Motor neuron (in vitro differentiated cells): ENCODE results near the gene DOK5. TPM values are rescaled to one million over a fixed set of nuclear protein-coding genes. Genes with fewer than 3 reads are reported as not detected.

Experiments used
- ATAC-seq, 8 experiments: fragments of 200-7000 bp; cut with Tn5 transposase; replicated peaks in 6 of 8; 2 replicates each; pipeline ENCODE4 v1.8.0; 2021; ENCODE audit warnings: mild to moderate bottlenecking in 8 of 8, moderate library complexity in 8 of 8
- H3K27ac ChIP-seq, 2 donors: fragments of 250-450 bp; sonication (Bioruptor Pico); 2 replicates each; pipeline ENCODE4 v1.9.0; 2021; ENCODE audit warnings: antibody characterized with exemption in 2 of 2, mild to moderate bottlenecking in 2 of 2, moderate library complexity in 1 of 2
- H3K4me1 ChIP-seq, 2 donors: fragments of 250-450 bp; sonication (Bioruptor Pico); replicated peaks in 1 of 2; 2 replicates each; pipeline ENCODE4 v1.6.1; 2021; ENCODE audit warnings: antibody characterized with exemption in 2 of 2, mild to moderate bottlenecking in 2 of 2, moderate library complexity in 1 of 2
- H3K4me3 ChIP-seq, 5 donors: fragments of 250-450 bp; sonication (Bioruptor Pico); 2 replicates each; pipeline ENCODE4 v1.9.0; 2021; ENCODE audit warnings: antibody characterized with exemption in 5 of 5, mild to moderate bottlenecking in 5 of 5, moderate library complexity in 4 of 5
- WGBS, 10 experiments: fragments of 450-650 bp; shearing (Covaris generic); methylation state at CpG; one replicate each; pipeline ENCODE4 v1.0.0; 2022; 5-methylcytosine and 5-hydroxymethylcytosine counted together
- in situ Hi-C, 9 experiments: fragments of 400-800 bp; cut with MboI; loops; one replicate each; pipeline ENCODE4 v1.15.0; 2021; ENCODE audit warnings: low sequenced_read_pairs in 9 of 9, low pct_unique_long_range_greater_than_20kb in 2 of 9; ENCODE audit not compliant: unreplicated experiment in 9 of 9
- total RNA-seq, 8 experiments: library from RNA; unstranded; fragments of 300-600 nt; gene quantifications; 2 replicates each; pipeline versions ENCODE4 v1.2.3 to v1.2.4, GENCODE V29; 2022

DOK5 gene
- total RNA-seq, 8 experiments from 2014 or later = 0.31 to 92.8 (median 32.9) TPM

DNA sequence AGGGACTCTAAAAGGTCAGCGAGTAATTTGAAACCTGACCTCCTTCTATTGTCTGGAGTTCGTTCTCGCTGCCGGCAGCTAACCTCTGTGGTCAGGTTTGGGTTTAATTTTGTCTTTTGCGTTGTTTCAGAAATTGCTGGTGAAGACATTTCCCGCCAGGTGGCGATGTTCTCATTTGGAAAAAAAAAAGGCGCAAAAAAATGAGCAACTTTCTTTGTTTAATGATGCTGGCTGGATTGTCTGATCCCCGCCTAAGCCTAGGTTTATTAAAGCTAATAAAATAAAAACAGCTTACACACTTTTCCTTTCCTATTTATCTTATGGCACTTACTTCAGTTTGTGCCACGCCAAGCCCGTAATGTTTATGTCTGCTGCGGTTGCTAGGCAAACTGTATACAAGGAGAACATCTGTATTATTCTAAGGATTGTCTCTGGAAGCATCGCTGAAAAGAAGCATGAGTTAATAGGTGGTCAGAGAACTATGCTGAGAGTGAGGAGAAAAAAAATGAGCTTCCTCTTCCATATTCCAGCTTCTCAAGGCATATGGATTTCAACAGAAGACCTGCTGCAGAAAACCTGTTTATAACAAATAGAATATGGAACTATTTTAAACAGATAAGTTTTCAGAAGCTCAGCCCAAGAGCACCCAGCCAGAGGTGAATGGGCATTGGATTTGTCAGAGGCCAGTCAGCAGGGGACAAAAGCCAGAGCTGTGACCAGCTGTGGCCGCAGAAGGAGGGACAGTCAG is 205.7 kb downstream of the DOK5 start:
- ATAC-seq = peak in 3 of 8 experiments; percentile 38 to 64 (median 45)
- peaks cover 0 to 14% of the 10 kb centered on the region in 2 donors for H3K4me1 ChIP-seq
- H3K27ac ChIP-seq = no peak overlapping the region
- H3K4me3 ChIP-seq = no peak overlapping the region
- in situ Hi-C loops = loop anchor here in 2 of 9 experiments (25.0 kb wide), 2 partner anchors 106 to 1481 kb away; no protein-coding TSS in a partner anchor
- 0 to 45% (median 29%) methylated on average over 5 to 14 of the region's 14 CpGs for WGBS, 10 experiments

DNA sequence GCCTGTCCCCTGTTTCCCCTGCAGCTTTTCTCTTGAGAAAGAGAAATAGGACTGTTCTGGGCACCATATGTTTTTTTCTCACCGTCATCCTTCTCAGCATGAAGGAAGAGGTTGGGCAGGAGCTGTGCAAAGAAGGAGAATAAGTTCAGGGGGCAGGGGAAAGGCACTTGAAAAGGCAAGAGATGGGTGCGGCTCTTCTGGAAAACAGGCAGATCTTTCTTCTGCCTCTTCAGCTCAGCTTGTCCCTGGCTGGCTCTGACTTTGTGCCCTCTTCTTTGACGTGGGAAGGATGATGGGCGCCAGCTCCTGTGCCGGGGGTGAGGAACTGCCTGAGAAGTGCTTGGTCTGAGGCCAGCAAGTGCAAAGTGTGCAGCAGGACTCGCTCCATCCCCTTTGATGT is 206.5 kb downstream of the DOK5 start:
- Histone ChIP-seq H3K27ac (no peak overlapping the region), H3K4me1 (peaks cover 0 to 14% of the 10 kb centered on the region in 2 donors), H3K4me3 (no peak overlapping the region)
- WGBS, 10 experiments = 0 to 90% (median 23%) methylated on average over 1 to 4 of the region's 6 CpGs
- ATAC-seq = peak in 1 of 8 experiments; percentile 44
- in situ Hi-C loops = loop anchor here in 2 of 9 experiments (25.0 kb wide), 2 partner anchors 105 to 1480 kb away; no protein-coding TSS in a partner anchor

DNA sequence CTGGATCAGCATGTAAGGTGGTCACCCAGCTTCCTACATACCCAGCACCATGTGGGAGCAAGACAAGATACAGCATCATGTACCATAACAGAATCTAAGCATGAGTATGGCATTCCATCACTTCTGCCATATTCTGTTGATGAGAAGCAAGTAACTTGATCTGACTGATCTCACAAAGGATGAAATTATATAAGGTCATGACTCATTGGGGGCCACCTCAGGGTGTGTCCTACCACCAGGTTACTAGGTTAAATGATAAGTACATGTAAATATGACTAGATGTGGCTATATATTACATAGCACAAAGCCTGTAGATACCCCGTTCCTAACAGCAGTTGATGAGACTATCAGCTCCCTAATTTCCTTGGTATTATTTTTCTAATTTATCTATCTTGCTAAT is 213.1 kb downstream of the DOK5 start:
- Histone ChIP-seq H3K4me3 (no peak overlapping the region), H3K27ac (no peak overlapping the region), H3K4me1 (no peaks in the 10 kb centered on the region)
- 20 to 100% (median 70%) methylated on average over 1 of the region's 1 CpG; no CpG with 5 or more reads in 4 of the 10 experiments for WGBS, 10 experiments
- ATAC-seq = no peak
- in situ Hi-C loops = loop anchor here in 2 of 9 experiments (25.0 kb wide), 2 partner anchors 99 to 1474 kb away; no protein-coding TSS in a partner anchor

DNA sequence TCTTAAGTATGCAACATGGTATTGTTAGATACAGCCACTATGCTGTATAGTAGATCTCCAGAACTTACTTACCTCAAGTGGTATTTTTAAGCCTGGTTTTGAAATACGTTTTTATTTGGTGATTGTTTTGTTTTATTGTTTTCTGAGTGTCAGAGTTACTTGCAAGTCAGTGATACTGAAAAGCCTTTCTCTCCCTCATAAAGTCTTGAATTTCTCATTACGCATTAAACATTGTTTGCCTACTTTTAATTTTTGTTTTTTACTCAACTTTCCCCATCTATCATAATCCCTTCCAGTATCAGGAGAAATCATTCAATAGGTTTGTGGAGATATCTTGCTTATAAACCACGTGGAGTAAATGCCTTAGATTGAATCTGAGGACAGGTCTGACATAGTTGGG is 214.9 kb downstream of the DOK5 start:
- Histone ChIP-seq H3K4me3 (no peak overlapping the region), H3K27ac (no peak overlapping the region), H3K4me1 (no peaks in the 10 kb centered on the region)
- in situ Hi-C loops = loop anchor here in 2 of 9 experiments (25.0 kb wide), 2 partner anchors 97 to 1472 kb away; no protein-coding TSS in a partner anchor
- WGBS, 10 experiments = 0 to 100% (median 69%) methylated on average over 1 to 3 of the region's 3 CpGs
- ATAC-seq = no peak

DNA sequence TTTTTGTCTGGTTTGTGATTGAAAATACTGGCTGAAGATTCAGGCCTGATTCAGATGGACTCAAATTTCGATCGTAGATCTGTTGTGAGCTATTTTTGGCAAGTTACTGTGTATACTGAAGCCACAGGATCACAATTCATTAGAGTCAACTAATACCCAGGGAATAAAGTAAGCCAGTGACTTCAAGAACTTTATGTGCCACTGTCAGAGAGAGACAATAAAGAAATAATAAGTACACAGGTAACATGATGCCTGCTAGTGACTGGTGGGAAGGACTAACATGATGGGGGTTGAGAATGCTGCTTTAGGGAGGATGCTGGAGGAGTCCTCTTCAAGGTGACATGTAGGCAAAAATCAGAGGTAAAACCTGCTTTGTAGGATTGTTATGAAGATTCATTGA is 215.9 kb downstream of the DOK5 start:
- no peak overlapping the region for H3K27ac ChIP-seq
- H3K4me1 ChIP-seq = no peaks in the 10 kb centered on the region
- in situ Hi-C loops = loop anchor here in 2 of 9 experiments (25.0 kb wide), 2 partner anchors 96 to 1471 kb away; no protein-coding TSS in a partner anchor
- ATAC-seq = no peak
- no peak overlapping the region for H3K4me3 ChIP-seq
- WGBS, 10 experiments = 0 to 100% (median 90%) methylated on average over 1 to 2 of the region's 2 CpGs; no CpG with 5 or more reads in 3 of the 10 experiments

DNA sequence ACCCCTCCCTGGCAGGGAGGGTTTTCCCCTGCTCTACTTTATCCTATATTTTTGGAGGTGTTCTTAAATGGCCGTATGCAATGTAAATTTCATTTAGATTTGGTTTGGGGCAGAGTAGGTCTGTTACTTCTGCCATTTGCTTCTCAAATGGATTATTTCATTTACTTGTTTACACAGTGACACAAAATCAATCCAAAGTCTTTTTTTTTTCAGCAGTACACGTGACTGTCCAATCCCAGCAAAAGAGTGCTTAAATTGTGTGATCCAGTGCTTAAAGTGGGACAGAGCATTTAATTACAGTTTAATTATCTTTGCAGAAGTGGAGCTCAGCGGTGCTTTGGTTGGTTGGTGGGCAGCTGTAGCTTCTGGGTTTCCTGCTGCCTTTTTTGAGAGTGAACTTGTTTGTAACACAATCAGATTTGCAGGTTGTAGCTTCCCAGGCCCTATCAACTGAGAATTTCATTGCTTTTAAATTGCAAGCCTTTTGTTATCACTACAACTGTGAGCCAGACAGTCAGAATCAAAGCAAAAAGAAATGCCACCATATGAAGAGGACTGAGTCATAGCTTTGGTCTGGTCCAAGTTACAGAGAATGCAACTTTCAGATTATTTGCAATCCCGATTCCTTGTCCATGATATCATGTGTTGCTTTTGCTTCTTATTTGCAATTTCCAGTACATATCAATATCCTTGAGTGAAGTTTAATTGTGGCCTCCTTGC is 216.9 kb downstream of the DOK5 start:
- Histone ChIP-seq H3K4me3 (no peak overlapping the region), H3K4me1 (no peaks in the 10 kb centered on the region), H3K27ac (no peak overlapping the region)
- in situ Hi-C loops = loop anchor here in 2 of 9 experiments (25.0 kb wide), 2 partner anchors 95 to 1470 kb away; no protein-coding TSS in a partner anchor
- peak in 4 of 8 experiments; percentile 39 to 62 (median 52) for ATAC-seq
- 7 to 71% (median 27%) methylated on average over 1 to 4 of the region's 4 CpGs for WGBS, 10 experiments

DNA sequence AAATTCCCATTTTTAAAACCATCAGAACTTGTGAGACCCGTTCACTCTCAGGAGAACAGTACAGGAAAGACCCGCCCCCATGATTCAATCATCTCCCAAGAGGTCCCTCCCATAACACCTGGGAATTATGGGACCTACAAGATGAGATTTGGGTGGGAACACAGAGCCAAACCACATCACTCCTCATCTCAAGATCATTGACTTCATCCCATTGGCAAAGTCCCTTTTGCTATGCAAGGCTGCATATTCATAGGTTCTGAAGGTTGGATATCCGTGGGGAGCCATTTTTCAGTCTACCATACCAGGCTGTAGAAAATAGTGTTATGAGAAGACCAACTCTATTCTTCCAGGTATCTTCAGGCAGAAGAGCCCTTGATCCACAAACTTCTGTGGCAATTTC is 219.1 kb downstream of the DOK5 start:
- no peak for ATAC-seq
- WGBS, 10 experiments = 0 to 93% (median 44%) methylated on average over 1 to 3 of the region's 3 CpGs; no CpG with 5 or more reads in 4 of the 10 experiments
- in situ Hi-C loops = loop anchor here in 2 of 9 experiments (25.0 kb wide), 2 partner anchors 93 to 1468 kb away; no protein-coding TSS in a partner anchor
- no peaks in the 10 kb centered on the region for H3K4me1 ChIP-seq
- no peak overlapping the region for H3K4me3 ChIP-seq
- H3K27ac ChIP-seq = no peak overlapping the region

DNA sequence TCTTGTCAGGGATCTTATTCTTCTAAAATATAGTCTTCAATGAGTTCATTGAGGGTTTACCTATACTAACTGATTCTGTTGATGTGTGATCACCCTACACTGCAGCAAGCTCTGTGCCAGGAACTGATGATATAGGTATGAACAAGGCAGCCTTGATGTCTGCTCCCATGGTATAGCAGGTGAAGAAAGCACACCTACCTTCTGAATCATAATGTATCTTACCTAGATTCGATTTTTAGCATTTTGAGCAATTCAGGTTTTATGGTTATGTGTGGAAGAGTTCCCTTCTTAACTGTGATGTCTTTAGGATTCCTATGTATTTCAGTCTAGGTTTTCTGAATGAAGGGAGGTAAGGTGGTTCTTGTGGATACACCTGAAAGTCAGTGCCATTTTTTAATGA is 223.0 kb downstream of the DOK5 start:
- Histone ChIP-seq H3K27ac (no peak overlapping the region), H3K4me1 (no peaks in the 10 kb centered on the region), H3K4me3 (no peak overlapping the region)
- no peak for ATAC-seq
- in situ Hi-C loops = loop anchor here in 2 of 9 experiments (25.0 kb wide), 2 partner anchors 89 to 1464 kb away; no protein-coding TSS in a partner anchor
- 0 to 78% (median 29%) methylated on average over 1 of the region's 1 CpG; no CpG with 5 or more reads in 3 of the 10 experiments for WGBS, 10 experiments
